Fibroblast of skin of back (primary cell): Measurements from ENCODE around the gene CAVIN3. TPM values are rescaled to one million over a fixed set of nuclear protein-coding genes. Genes with fewer than 3 reads are reported as not detected.
A peak's percentile ranks its signal among the peaks of the same experiment; 100 is the strongest.

Source experiments
- DNase-seq: peaks from one replicate; pipeline ENCODE4 v3.0.0-alpha.2; 2013
- polyA plus RNA-seq, 2 experiments: library from polyadenylated mRNA; unstranded; fragments of 120-200 nt; gene quantifications; one replicate each; pipeline ENCODE4 v1.2.1, GENCODE V29; 2013; ENCODE audit not compliant: insufficient read length in 2 of 2

CAVIN3 gene
- polyA plus RNA-seq (2013, experiment 1 of 2; ENCODE audit: insufficient read length) = 224 TPM
- 112 TPM for polyA plus RNA-seq (2013, experiment 2 of 2; ENCODE audit: insufficient read length)

- DNase-seq = peak; percentile 91
These were observed at the start of gene CAVIN3 for GRCh38 chr11:6320411-6321155. TSS of gene CAVIN3 (minus strand) at chr11:6320501. CDS start at chr11:6320476, 25 bp downstream.

DNA sequence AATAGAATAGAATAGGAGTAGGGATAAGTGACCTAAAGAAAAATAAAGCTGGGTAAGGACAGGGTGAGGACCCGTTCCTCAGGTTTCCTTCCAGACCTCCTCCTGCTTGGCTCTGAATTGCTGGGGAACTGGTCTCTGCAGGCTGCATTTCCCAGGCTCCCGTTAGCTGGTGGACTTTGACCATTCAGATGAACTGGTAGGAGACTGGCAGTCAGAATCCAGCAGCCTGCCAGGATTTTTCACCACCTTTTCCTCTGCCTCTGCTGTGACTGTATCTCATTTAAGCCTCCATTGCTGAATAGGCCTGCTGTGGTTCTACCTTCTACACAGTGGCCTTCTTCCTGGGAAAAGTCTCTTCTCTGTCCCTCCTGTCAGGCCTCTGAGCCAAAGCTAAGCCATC is 45.4 kb upstream of the CAVIN3 start:
- no peak for DNase-seq

DNA sequence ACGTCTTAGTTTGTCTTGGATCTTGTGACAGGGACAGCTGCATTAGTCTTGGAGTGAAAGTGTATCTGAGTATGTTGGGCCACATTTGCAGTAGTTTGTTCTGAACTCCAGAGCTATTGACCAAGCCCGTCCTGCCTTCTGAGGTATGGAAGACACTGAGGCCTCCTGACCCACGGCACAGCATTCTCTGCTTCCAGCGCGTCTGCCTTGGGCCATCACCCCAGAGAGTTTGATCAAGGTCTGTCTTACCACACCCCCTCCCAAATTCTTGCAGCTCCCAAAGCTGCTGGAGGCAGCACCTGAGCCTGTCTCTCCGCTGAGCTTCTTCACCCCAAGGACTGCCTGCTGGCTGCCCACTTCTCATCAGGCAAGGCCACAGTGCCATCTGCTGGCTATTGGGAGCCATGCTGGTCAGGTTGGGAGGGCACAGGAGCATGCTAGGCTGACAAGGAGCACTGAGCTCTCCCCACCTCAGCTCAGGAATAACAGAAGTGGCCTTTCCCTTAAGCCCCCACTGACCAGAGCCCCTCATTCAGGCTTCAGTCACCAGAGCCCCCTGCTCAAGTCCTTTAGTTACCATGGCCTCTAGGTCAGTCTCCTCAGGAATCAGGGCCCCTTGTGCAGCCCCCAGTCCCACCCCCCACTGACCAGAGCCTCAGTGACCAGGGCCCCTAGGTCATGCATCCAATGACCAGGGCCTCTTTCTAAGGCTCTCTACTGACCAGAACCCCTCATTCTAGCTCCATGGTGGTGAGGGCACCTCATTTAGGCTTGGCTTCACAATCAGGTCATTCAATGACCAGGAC is 42.8 kb upstream of the CAVIN3 start:
- DNase-seq = peak; percentile 75

DNA sequence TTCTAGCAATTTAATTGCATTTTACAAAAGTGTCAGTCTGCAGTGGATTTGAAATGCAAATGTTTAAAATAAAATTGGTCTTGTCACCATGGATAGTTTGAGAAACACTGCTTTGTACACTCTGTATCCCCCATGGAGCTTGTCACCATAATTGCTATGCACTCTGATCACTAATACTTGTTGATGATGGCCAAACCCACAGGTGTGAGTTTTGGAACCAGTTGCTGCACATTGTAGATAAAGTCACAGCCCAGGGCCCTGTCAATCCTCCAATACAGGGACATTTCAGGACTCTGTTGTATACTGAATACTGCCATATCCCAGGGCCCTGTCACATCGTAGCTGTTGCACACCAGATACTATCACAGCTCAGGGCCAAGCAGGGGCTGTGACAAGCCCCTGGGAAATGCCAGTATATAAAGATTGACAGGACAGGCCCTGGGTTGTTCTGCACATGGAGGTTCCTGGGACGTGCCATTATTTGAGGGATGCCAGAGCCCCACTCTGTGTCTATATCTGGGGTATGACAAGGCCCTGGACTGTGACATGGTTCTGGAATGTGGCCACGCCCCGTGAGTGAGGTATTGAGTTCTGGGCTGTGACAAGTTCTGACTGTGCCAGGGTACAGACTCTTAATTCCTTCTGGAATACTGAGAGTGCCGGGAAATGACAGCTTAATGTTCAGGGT is 42.0 kb upstream of the CAVIN3 start:
- DNase-seq = peak; percentile 25

DNA sequence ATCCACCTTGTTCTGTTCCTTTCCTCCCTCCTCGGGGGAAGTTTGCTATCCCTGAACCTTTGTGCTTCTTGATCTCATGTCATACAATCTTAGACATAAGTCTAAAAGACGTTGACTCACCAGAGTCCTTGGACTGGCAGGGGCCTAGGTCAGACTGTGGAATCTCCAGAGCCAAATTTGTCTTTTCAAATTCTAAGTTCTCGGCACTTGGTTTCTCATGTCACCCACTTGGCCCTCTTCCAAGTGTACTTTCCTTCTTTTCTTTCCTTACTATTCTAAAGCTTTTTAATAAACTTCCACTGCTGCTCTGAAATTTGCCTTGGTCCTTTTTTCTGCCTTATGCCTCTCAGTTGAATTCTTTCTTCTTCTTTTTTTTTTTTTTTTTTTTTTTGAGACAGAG is 39.9 kb upstream of the CAVIN3 start:
- DNase-seq = no peak

DNA sequence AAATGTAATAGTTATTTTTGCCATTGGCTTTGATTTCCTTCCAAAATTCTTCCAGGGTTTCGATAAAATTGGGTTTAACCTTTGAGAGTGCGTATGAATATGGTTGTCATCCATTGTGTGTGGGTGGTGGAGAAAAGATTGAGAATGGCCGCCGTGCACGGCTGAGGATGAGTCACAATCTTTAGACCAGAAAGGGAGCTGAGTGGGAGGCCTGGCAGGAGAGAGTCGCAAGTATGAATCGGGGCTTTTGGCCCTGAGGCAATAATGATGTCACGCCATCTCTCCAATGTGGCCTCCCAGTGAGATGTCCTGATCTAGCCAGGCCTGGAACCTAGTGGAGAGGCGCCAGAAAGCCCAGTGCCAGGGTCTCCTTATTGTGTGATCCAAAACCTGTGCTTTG is 36.9 kb upstream of the CAVIN3 start:
- peak; percentile 76 for DNase-seq

DNA sequence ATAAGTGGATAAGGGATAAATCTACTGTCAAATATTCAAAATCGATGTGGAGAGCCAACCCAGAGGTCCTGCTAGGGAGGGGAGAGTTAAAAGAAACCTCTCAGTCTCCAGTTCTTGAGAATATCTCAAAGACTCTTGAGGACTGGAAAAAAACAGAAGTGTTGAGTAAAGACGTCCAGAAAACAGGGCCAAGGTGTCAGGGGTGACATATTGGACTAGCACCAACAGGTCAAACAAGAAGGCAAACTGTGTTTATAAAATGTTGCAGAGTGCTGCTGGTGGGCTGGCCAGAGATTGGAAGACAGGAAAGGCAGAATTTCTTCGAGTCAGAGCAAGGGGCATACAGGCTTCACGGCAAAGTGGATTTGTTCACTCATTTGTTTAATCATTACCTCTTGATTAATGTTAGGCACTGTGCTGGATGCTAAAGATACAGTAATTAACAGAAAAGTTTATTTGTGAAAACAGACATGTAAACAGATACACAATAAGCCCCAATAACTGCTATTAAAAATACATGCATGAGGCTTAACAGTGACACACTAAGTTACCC is 36.3 kb upstream of the CAVIN3 start:
- no peak for DNase-seq

- DNase-seq = peak; percentile 54
These were observed 34.6 kb upstream of the CAVIN3 start for GRCh38 chr11:6354651-6355485.

DNA sequence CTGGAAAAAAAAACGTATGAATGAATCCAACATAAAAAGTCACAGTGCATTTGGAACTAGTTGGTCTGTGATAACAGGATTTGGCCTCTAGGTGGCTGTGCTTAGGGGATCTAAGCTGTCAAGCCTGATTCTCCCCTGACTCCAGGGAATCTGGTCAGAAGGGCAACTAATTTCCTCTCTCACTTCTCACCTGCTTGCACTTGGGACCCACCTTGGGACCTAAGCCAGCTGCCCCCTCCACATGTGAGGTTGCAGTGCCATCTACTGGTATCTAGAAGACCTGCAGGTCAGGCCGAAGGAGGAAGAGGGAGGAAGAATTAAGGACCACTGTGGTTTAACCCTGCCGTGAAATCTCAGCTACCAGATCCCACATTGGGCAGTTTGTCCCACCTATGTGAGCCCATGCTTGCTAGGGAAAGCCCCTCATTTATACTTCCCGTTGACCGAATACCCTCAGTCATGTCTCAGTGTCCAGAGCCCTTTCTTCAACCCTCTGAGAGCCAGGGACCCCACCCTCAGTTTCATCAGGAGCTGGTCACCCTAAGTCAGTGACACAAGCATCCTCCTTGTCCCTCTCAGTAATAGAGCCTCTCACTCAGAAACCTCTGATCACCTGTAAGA is 33.2 kb upstream of the CAVIN3 start:
- DNase-seq = peak; percentile 45

GRCh38 chr11:6351782-6352382 is 31.6 kb upstream of the CAVIN3 start:
- DNase-seq = no peak

DNA sequence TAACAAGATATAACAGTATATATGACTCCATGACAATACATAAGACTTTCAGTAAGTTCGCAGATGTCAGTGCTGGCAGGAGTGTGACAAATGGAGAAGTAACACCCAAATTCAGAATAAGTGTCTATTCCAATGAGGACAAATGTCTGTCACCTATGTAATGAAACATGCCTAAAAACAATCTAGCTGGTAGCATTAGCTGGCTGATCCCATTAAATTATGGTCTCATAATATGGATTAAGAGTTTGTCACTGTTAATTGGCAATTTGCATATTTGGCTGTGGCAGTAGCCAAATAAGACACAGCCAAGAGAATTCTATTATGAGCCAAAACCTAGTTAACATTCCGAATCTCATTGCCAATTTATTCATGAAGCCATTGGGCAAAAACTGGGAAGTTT is 30.2 kb upstream of the CAVIN3 start:
- DNase-seq = no peak

GRCh38 chr11:6350043-6350442 is 29.7 kb upstream of the CAVIN3 start:
- no peak for DNase-seq

DNA sequence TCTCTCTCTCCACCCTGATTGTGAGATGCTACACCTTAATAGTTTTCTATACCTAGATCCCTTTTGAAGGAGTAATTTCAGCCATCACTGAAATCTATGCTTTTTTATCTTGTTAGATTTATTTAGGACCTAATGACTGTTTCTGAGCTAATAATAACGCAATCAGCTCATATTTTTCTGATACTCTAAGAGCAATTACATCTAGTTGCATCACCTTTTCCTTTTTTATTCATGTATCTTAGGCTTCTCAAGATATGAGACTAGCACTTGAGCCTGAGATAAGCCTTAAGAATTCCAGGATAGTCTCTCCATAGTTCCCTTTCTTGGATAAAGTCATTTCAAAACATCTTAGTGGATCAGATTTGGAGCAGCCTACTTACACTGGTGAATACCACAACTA is 25.1 kb upstream of the CAVIN3 start:
- DNase-seq = no peak

- no peak for DNase-seq
These were observed 16.0 kb upstream of the CAVIN3 start for GRCh38 chr11:6336293-6336692.

GRCh38 chr11:6334806-6335205 is 14.5 kb upstream of the CAVIN3 start:
- DNase-seq = no peak

GRCh38 chr11:6333095-6333494 is 12.8 kb upstream of the CAVIN3 start:
- no peak for DNase-seq

DNA sequence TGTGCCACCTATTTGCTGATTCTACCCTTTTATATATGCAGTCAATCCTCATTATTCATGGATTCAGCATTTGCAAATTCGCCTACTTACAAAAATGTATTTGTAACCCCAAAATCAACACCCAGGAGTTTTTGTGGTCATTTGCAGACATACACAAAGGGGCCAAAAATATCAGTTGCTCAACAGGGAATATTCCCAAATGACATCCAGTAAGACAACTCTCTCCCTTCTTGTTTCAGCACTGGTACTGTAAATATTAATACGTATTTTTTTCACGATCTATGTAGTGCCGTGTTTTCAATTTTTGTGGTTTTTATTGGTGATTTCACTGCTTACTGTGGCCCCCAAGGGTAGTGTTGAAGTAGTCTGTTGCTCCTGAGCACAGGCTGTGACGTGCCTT is 11.8 kb upstream of the CAVIN3 start:
- DNase-seq = no peak

DNA sequence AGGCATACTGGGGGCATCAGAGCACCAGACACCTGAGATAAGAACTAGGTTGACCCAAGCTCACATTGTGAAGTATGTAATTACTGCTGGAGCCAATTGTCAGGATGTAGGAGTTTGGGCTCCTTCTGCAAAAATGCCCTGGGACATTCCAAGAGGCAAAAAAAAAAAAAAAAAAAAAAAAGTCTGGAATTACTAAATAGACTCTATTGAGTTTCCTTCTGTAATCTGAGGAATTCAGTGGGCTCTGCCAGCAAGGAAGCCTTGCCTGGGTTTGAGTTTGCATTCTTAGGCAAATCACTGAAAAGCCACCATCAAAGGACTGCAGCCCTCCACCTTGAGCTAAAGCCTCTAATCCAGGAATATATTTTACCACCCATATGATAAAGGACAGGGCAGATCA is 8.0 kb upstream of the CAVIN3 start:
- DNase-seq = peak; percentile 14

GRCh38 chr11:6327806-6328205 is 7.5 kb upstream of the CAVIN3 start:
- DNase-seq = no peak

DNA sequence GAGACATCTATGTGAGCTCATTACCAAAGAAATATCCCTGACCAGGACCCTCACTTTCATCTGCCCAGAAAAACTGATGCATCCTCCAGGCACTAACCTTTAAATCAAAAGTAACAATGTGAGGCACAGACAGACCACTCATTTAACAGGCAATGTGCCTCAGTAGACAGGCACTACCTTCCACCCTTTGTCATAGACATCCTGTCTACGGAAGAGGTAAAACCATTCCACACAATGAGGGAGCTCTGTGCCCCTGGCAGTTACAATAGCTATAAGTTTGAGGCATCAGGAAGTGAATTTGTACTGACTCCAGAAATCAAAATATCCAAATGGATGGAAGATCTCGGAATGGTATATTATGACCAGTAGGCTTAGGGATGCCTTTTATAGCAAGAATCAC is 6.7 kb upstream of the CAVIN3 start:
- no peak for DNase-seq

DNA sequence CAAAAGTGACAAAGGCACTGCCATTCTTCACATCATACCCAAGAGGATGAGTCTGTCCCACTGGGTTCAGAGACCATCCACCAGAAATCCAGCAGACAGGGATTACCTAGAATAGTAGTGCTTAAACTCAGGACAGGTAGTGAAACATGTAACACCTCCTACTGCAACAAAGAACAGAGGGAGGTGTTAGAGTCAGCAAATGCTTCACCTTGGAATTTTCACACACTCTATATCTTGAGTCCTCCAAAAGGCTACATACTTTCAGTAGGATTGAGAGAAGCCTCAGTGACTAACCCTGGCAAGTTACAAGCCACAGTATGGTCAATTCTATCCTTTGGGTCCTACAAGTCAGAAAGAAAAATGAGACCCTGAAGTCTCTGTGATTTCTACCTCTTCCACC is 6.0 kb upstream of the CAVIN3 start:
- no peak for DNase-seq
